ENCODE results near the gene SIRPB2.

GRCh38 chr20:1535420-1536175 lies 44.4 kb upstream of the SIRPB2 start:
- TF ChIP-seq CTCF (IDR thresholded peaks at IDR 0.05; ENCODE audit: low read depth, low read length, poor library complexity, severe bottlenecking): no peak
- TF ChIP-seq EZH2phosphoT487 (IDR thresholded peaks at IDR 0.05; ENCODE audit: borderline replicate concordance, low read length): no peak

All from DOHH2 (cell line).